ENCODE measurements around the gene FOXN1. TPM values are rescaled to one million over a fixed set of nuclear protein-coding genes. Genes with fewer than 3 reads are reported as not detected.

The FOXN1 gene
- total and polyA plus RNA-seq, 2 of the 13 experiments (the other 11 are each of a cell fraction or from before 2014, with no cell fraction given) = 0.01 TPM; not detected in 1

- TF ChIP-seq SAP130 (CRISPR knock-in tag; IDR thresholded peaks at IDR 0.05; ENCODE audit: low read depth) = peak; percentile 70
- TF ChIP-seq ZHX2 (IDR thresholded peaks at IDR 0.05; ENCODE audit: low read depth) = no peak
- TF ChIP-seq ZHX2 (CRISPR knock-in tag; IDR thresholded peaks at IDR 0.05; ENCODE audit: borderline replicate concordance) = no peak
- TF ChIP-seq HES4 (CRISPR knock-in tag; IDR thresholded peaks at IDR 0.05; ENCODE audit: borderline replicate concordance) = 0 out of 2 replicates have a peak, but pooled peaks have one; percentile 21
- TF ChIP-seq YEATS4 (CRISPR knock-in tag; IDR thresholded peaks at IDR 0.05; ENCODE audit: borderline replicate concordance) = 0 out of 2 replicates have a peak, but pooled peaks have one; percentile 46
- TF ChIP-seq ZNF782 (CRISPR knock-in tag; IDR thresholded peaks at IDR 0.05; ENCODE audit: borderline replicate concordance) = no peak
- TF ChIP-seq ZFX (CRISPR knock-in tag; IDR thresholded peaks at IDR 0.05; ENCODE audit: low read depth) = peak; percentile 83
- peak; percentile 61; the same call in 1 of the 2 replicates for TF ChIP-seq TAF1 (CRISPR knock-in tag; IDR thresholded peaks at IDR 0.05)
- TF ChIP-seq ZNF329 (CRISPR knock-in tag; IDR thresholded peaks at IDR 0.05; ENCODE audit: low read depth) = no peak; the same call in 1 of the 2 replicates
- TF ChIP-seq ZSCAN31 (CRISPR knock-in tag; IDR thresholded peaks at IDR 0.05; ENCODE audit: low read depth) = peak; percentile 51; the same call in 1 of the 2 replicates
- TF ChIP-seq ZMAT3 (CRISPR knock-in tag; conservative IDR thresholded peaks at IDR 0.05) = 0 out of 2 replicates have a peak, but pooled peaks have one; percentile 41
- TF ChIP-seq ARHGAP35 (CRISPR knock-in tag; IDR thresholded peaks at IDR 0.05; ENCODE audit: borderline replicate concordance) = 0 out of 2 replicates have a peak, but pooled peaks have one; percentile 31
- peak; percentile 71; the same call in 1 of the 2 replicates for TF ChIP-seq KDM2A (CRISPR knock-in tag; IDR thresholded peaks at IDR 0.05; ENCODE audit: borderline replicate concordance, low read depth)
- peak; percentile 50 for TF ChIP-seq THAP11 (CRISPR knock-in tag; IDR thresholded peaks at IDR 0.05)
- no peak for TF ChIP-seq SMC3 (IDR thresholded peaks at IDR 0.05; ENCODE audit: low read length)
- 0 out of 2 replicates have a peak, but pooled peaks have one; percentile 48 for TF ChIP-seq NKX3-1 (CRISPR knock-in tag; IDR thresholded peaks at IDR 0.05)
- TF ChIP-seq NONO (IDR thresholded peaks at IDR 0.05) = no peak
- 0 out of 2 replicates have a peak, but pooled peaks have one; percentile 23 for TF ChIP-seq NONO (CRISPR knock-in tag; conservative IDR thresholded peaks at IDR 0.05)
- TF ChIP-seq PHF20 (CRISPR knock-in tag; IDR thresholded peaks at IDR 0.05) = peak; percentile 51; the same call in 1 of the 2 replicates
- TF ChIP-seq POLR2G (IDR thresholded peaks at IDR 0.05; ENCODE audit: low read depth, low read length) = peak; percentile 74
- TF ChIP-seq POLR2AphosphoS5 (IDR thresholded peaks at IDR 0.05; ENCODE audit: low read depth, low read length) = 0 out of 2 replicates have a peak, but pooled peaks have one; percentile 45
- peak; percentile 67 for TF ChIP-seq RBFOX2 (IDR thresholded peaks at IDR 0.05; ENCODE audit: low read depth, low read length)
- no peak for TF ChIP-seq ZC3H13 (CRISPR knock-in tag; IDR thresholded peaks at IDR 0.05)
- peak; percentile 61; the same call in 1 of the 2 replicates for TF ChIP-seq HOXA5 (CRISPR knock-in tag; IDR thresholded peaks at IDR 0.05)
- 0 out of 2 replicates have a peak, but pooled peaks have one; percentile 62 for TF ChIP-seq ZSCAN20 (CRISPR knock-in tag; IDR thresholded peaks at IDR 0.05; ENCODE audit: borderline replicate concordance)
- 0 out of 2 replicates have a peak, but pooled peaks have one; percentile 59 for TF ChIP-seq ZNF232 (CRISPR knock-in tag; IDR thresholded peaks at IDR 0.05; ENCODE audit: borderline replicate concordance)
Observed at GRCh38 chr17:28552176-28552999, 46.2 kb downstream of the FOXN1 start, which contains the start of gene UNC119 (continued).

All from HepG2 (cell line).